Suprapubic skin (tissue), 3 donors: ENCODE measurements around the gene LRRC10B.

Experiments used
- EP300 ChIP-seq: sonication (generic); formaldehyde crosslinking; IDR thresholded peaks from one replicate; pipeline ENCODE4 v1.6.1; 2017; ENCODE audit warnings: antibody characterized with exemption
- POLR2A ChIP-seq, 2 donors: fragments of 450-650 bp; IDR thresholded peaks; one replicate each; pipeline ENCODE4 v1.6.1; 2017; ENCODE audit warnings: antibody characterized with exemption in 2 of 2, mild to moderate bottlenecking in 2 of 2, moderate library complexity in 2 of 2
- TF ChIP-seq, protein P1 (sequence below), 2 donors: fragments of 200-600 bp in 1 of 2; fragments of 450-650 bp in 1 of 2; sonication (generic) in 1 of 2; IDR thresholded peaks; one replicate each; pipeline ENCODE4 v1.5.1; 2016 to 2019; ENCODE audit warnings: antibody characterized with exemption in 2 of 2, mild to moderate bottlenecking in 1 of 2, moderate library complexity in 1 of 2

GRCh38 chr11:61516191-61516590 is 7.6 kb downstream of the LRRC10B start:
- TF ChIP-seq EP300 (no peak), POLR2A (IDR thresholded peaks at IDR 0.05) (no peak)
- TF ChIP-seq, protein P1, sequence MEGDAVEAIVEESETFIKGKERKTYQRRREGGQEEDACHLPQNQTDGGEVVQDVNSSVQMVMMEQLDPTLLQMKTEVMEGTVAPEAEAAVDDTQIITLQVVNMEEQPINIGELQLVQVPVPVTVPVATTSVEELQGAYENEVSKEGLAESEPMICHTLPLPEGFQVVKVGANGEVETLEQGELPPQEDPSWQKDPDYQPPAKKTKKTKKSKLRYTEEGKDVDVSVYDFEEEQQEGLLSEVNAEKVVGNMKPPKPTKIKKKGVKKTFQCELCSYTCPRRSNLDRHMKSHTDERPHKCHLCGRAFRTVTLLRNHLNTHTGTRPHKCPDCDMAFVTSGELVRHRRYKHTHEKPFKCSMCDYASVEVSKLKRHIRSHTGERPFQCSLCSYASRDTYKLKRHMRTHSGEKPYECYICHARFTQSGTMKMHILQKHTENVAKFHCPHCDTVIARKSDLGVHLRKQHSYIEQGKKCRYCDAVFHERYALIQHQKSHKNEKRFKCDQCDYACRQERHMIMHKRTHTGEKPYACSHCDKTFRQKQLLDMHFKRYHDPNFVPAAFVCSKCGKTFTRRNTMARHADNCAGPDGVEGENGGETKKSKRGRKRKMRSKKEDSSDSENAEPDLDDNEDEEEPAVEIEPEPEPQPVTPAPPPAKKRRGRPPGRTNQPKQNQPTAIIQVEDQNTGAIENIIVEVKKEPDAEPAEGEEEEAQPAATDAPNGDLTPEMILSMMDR (IDR thresholded peaks at IDR 0.05), result no peak
